H1 (cell line): ENCODE measurements around the gene HHIPL2.
"Not testable (repeated sequence)": the region's sequence is repeated elsewhere in the genome, so short reads cannot be mapped to it uniquely, and the experiment has no call there.

Experiments
- BACH1 ChIP-seq: IDR thresholded peaks from 2 replicates; pipeline ENCODE4 v1.6.1; 2012; ENCODE audit warnings: low read length, improper control_type of control experiment
- POLR2A ChIP-seq, 2 experiments: IDR thresholded peaks; 1 replicate in 1 of 2; 2 replicates in 1 of 2; pipeline ENCODE4 v1.6.1; 2011; ENCODE audit warnings: low read depth in 2 of 2, low read length in 2 of 2, mild to moderate bottlenecking in 2 of 2; ENCODE audit errors: control extremely low read depth in 1 of 2
- SUZ12 ChIP-seq: fragments of 200-600 bp; sonication (generic); IDR thresholded peaks from 2 replicates; pipeline ENCODE4 v1.6.1; 2012; ENCODE audit warnings: mild to moderate bottlenecking, inconsistent platforms, low read length, moderate library complexity, mixed read lengths

- not testable (repeated sequence) for TF ChIP-seq BACH1; POLR2A (IDR thresholded peaks at IDR 0.05; ENCODE audit: control extremely low read depth in 1 of 2, low read depth in 2 of 2, low read length in 2 of 2); SUZ12
Measured at GRCh38 chr1:222484005-222484404, 63.9 kb downstream of the HHIPL2 start.
